Loucy (cell line): ENCODE results near the gene MADD.

ENCODE experiments used
- CTCF ChIP-seq: fragments of 200-600 bp; sonication (generic); conservative IDR thresholded peaks from 2 replicates; pipeline ENCODE4 v1.5.1; 2014; ENCODE audit warnings: mild to moderate bottlenecking, antibody characterized with exemption, low read length
- EZH2phosphoT487 ChIP-seq: fragments of 200-600 bp; IDR thresholded peaks from 2 replicates; pipeline ENCODE4 v1.6.1; 2018; ENCODE audit warnings: antibody characterized with exemption, mild to moderate bottlenecking, moderate library complexity, borderline replicate concordance

- no peak for TF ChIP-seq CTCF
- TF ChIP-seq EZH2phosphoT487: no peak
Measured at GRCh38 chr11:47374720-47375019, 104.7 kb downstream of the MADD start.
